ENCODE measurements around the gene NOP56. TPM values are rescaled to one million over a fixed set of nuclear protein-coding genes. Genes with fewer than 3 reads are reported as not detected.

NOP56 gene
- polyA plus RNA-seq, 1 experiment, result 131 TPM

GRCh38 chr20:2707353-2708072 lies 55.1 kb downstream of the NOP56 start:
- Histone ChIP-seq H3K4me3 (ENCODE audit: low read depth, low read length) (no peak overlapping the region), H3K36me3 (ENCODE audit: control insufficient read depth, insufficient read depth, low read length) (no peaks in the 10 kb centered on the region), H3K27me3 (ENCODE audit: control insufficient read depth, insufficient read depth, low read length) (no peaks in the 10 kb centered on the region; the same call in none of the 2 replicates)
- no peak for DNase-seq (ENCODE audit: low read depth)
- ChIA-PET CTCF (interaction anchor here (1.1 to 1.3 kb wide), 2 partner anchors 35 to 61 kb away, joined by 3 read pairs; no protein-coding TSS in a partner anchor), POLR2A (interaction anchor here (0.6 kb wide), 1 partner anchor 54 kb away, joined by 8 read pairs; no protein-coding TSS in a partner anchor)
- TF ChIP-seq CTCF (IDR thresholded peaks at IDR 0.05; ENCODE audit: insufficient read depth, low read depth, low read length), result no peak

Small RNAs within 50 kb of the gene (small RNA-seq; reads per million reads assigned to genes)
- gene SNORA51 (ENCODE audit: insufficient read length, low read depth, low replicate concordance), result not detected
- gene SNORD110 (ENCODE audit: insufficient read length, low read depth, low replicate concordance), result not detected
- not detected for gene SNORD56 (ENCODE audit: insufficient read length, low read depth, low replicate concordance)
- not detected for gene SNORD57 (ENCODE audit: insufficient read length, low read depth, low replicate concordance)
- not detected for gene SNORD86 (ENCODE audit: insufficient read length, low read depth, low replicate concordance)

Other genes with a start within 250 kb of the NOP56 start
- 149 and 178 TPM in 2 replicates for gene SNRPB, start 181.8 kb upstream of the NOP56 start, polyA plus RNA-seq (2011; rRNA removed)
- 8.2 and 9.8 TPM in 2 replicates for gene ZNF343, start 143.7 kb upstream of the NOP56 start, polyA plus RNA-seq (2011; rRNA removed)
- not detected in 2 replicates for gene TMC2, start 116.1 kb upstream of the NOP56 start, polyA plus RNA-seq (2011; rRNA removed)
- 113 and 143 TPM in 2 replicates for gene IDH3B, start 11.6 kb downstream of the NOP56 start, polyA plus RNA-seq (2011; rRNA removed)
- 1.2 and 1.9 TPM in 2 replicates for gene EBF4, start 40.1 kb downstream of the NOP56 start, polyA plus RNA-seq (2011; rRNA removed)
- gene CPXM1, start 148.0 kb downstream of the NOP56 start, polyA plus RNA-seq (2011; rRNA removed), result 0.78 and 1.6 TPM in 2 replicates
- 0.12 TPM in 1 of 2 replicates, not detected in the other for gene C20orf141, start 162.4 kb downstream of the NOP56 start, polyA plus RNA-seq (2011; rRNA removed)
- gene TMEM239, start 163.7 kb downstream of the NOP56 start, polyA plus RNA-seq (2011; rRNA removed), result not detected in 2 replicates
- 12.7 and 23.5 TPM in 2 replicates for gene PCED1A, start 188.0 kb downstream of the NOP56 start, polyA plus RNA-seq (2011; rRNA removed)
- gene VPS16, start 188.1 kb downstream of the NOP56 start, polyA plus RNA-seq (2011; rRNA removed), result 33.5 and 46.8 TPM in 2 replicates
- gene PTPRA, start 220.8 kb downstream of the NOP56 start, polyA plus RNA-seq (2011; rRNA removed), result 46.2 and 60.9 TPM in 2 replicates

All from BJ (cell line).